Keratinocyte (primary cell): ENCODE measurements around the gene DST. TPM values are rescaled to one million over a fixed set of nuclear protein-coding genes. Genes with fewer than 3 reads are reported as not detected.

ENCODE experiments used
- DNase-seq: peaks from one replicate; pipeline ENCODE4 v3.0.0-alpha.2; 2011; ENCODE audit warnings: low read depth, missing footprints, low spot score
- FAIRE-seq: peaks from 2 replicates; lab custom pipeline; 2011; peaks lifted over from hg19 to GRCh38; lab: Jason Lieb, UNC
- H2AFZ ChIP-seq: 2 replicates; pipeline ENCODE4 v1.6.0; 2012; ENCODE audit warnings: low read length, control low read depth, inconsistent platforms; ENCODE audit not compliant: control insufficient read depth
- H3K27ac ChIP-seq: 2 replicates; pipeline ENCODE4 v1.5.1; 2011; ENCODE audit warnings: low read length; ENCODE audit not compliant: control insufficient read depth, insufficient read depth
- H3K27me3 ChIP-seq: 3 replicates; pipeline ENCODE4 v1.6.0; 2011; ENCODE audit warnings: low read length; ENCODE audit not compliant: control insufficient read depth, insufficient read depth; ENCODE audit errors: extremely low read depth
- H3K36me3 ChIP-seq, 2 experiments: 2 replicates in 1 of 2; 3 replicates in 1 of 2; pipeline ENCODE4 v1.5.1; 2011; ENCODE audit warnings: low read length in 2 of 2, mild to moderate bottlenecking in 1 of 2; ENCODE audit not compliant: control insufficient read depth in 2 of 2, insufficient read depth in 2 of 2; ENCODE audit errors: extremely low read depth in 1 of 2
- H3K4me1 ChIP-seq: 3 replicates; pipeline ENCODE4 v1.5.1; 2011; ENCODE audit warnings: low read length; ENCODE audit not compliant: control insufficient read depth, insufficient read depth; ENCODE audit errors: extremely low read depth
- H3K4me2 ChIP-seq: 3 replicates; pipeline ENCODE4 v1.6.0; 2011; ENCODE audit warnings: low read depth, low read length; ENCODE audit not compliant: control insufficient read depth, insufficient read depth; ENCODE audit errors: extremely low read depth
- H3K4me3 ChIP-seq, 3 experiments: fragments of 200-600 bp in 1 of 3; sonication (generic) in 1 of 3; 2 replicates in 2 of 3; 3 replicates in 1 of 3; pipeline ENCODE4 v1.5.1; 2011 to 2016; ENCODE audit warnings: low read length in 3 of 3, mild to moderate bottlenecking in 3 of 3, control low read depth in 2 of 3, inconsistent platforms in 1 of 3, low read depth in 1 of 3, mixed read lengths in 1 of 3, mixed run types in 1 of 3, moderate library complexity in 1 of 3; ENCODE audit not compliant: control insufficient read depth in 2 of 3, insufficient read depth in 2 of 3; ENCODE audit errors: extremely low read depth in 1 of 3
- H3K79me2 ChIP-seq: 2 replicates; pipeline ENCODE4 v1.6.0; 2012; ENCODE audit warnings: low read length; ENCODE audit not compliant: control insufficient read depth, insufficient read depth
- H3K9ac ChIP-seq: 3 replicates; pipeline ENCODE4 v1.6.0; 2011; ENCODE audit warnings: low read length; ENCODE audit not compliant: control insufficient read depth, insufficient read depth; ENCODE audit errors: extremely low read depth
- H3K9me1 ChIP-seq: 3 replicates; pipeline ENCODE4 v1.6.0; 2011; ENCODE audit warnings: low read length; ENCODE audit not compliant: control insufficient read depth, insufficient read depth; ENCODE audit errors: extremely low read depth
- H3K9me3 ChIP-seq: 2 replicates; pipeline ENCODE4 v1.5.1; 2012; ENCODE audit warnings: low read depth, low read length; ENCODE audit not compliant: control insufficient read depth
- H4K20me1 ChIP-seq: 3 replicates; pipeline ENCODE4 v1.6.0; 2011; ENCODE audit warnings: low read length; ENCODE audit not compliant: control insufficient read depth, insufficient read depth; ENCODE audit errors: extremely low read depth
- CTCF ChIP-seq, 3 experiments: IDR thresholded peaks in 1 of 3; conservative IDR thresholded peaks in 1 of 3; optimal IDR thresholded peaks in 1 of 3; 2 replicates in 2 of 3; 3 replicates in 1 of 3; pipeline versions ENCODE3 to v1.5.1; 2011; ENCODE audit warnings: low read length in 3 of 3, mild to moderate bottlenecking in 3 of 3, moderate library complexity in 2 of 3, control low read depth in 1 of 3, inconsistent platforms in 1 of 3; ENCODE audit not compliant: insufficient read depth in 2 of 3; ENCODE audit errors: extremely low read depth in 1 of 3
- EZH2 ChIP-seq: IDR thresholded peaks from one replicate; pipeline ENCODE4 v1.6.1; 2012; ENCODE audit warnings: inconsistent platforms, mild to moderate bottlenecking, low read length, moderate library complexity
- dilution Hi-C: fragments of 300-500 bp; cut with MboI; formaldehyde crosslinking; loops from one replicate; pipeline ENCODE4 v1.7.0; 2020; ENCODE audit warnings: low sequenced_read_pairs; ENCODE audit not compliant: extremely low pct_ligation_motif_present
- polyA plus RNA-seq, 5 experiments: library from polyadenylated mRNA; depleted of rRNA in 3 of 5; stranded (reverse) in 3 of 5; stranded (forward) in 1 of 5; unstranded in 1 of 5; fragments of >200 nt; gene quantifications; 1 replicate in 1 of 5; 2 replicates in 3 of 5; 3 replicates in 1 of 5; pipeline versions ENCODE4 v1.2.1 to v1.2.3, GENCODE V29; 2011 to 2012; ENCODE audit warnings: missing spikeins in 2 of 5, low read depth in 1 of 5, low replicate concordance in 1 of 5

DST gene
- polyA plus RNA-seq, 1 donor (not counting 4 experiments of a cell fraction or from before 2014, with no cell fraction given), result 455 TPM

- Histone ChIP-seq H3K36me3 (no peaks in the 10 kb centered on the region), H3K9ac (no peak overlapping the region), H3K79me2 (no peaks in the 10 kb centered on the region), H3K9me1 (no peaks in the 10 kb centered on the region), H3K27me3 (no peaks in the 10 kb centered on the region), H3K4me1 (peaks cover 25% of the 10 kb centered on the region), H4K20me1 (no peaks in the 10 kb centered on the region), H3K4me2 (no peak overlapping the region), H3K27ac (no peak overlapping the region), H3K4me3 (no peak overlapping the region), H2AFZ (no peak overlapping the region), H3K9me3 (no peaks in the 10 kb centered on the region)
- FAIRE-seq, result no peak
- dilution Hi-C loops, result no loop called here
- no peak for TF ChIP-seq CTCF (optimal IDR thresholded peaks at IDR 0.05 in 1 of 3, IDR thresholded peaks at IDR 0.05 in 1 of 3, conservative IDR thresholded peaks at IDR 0.05 in 1 of 3; ENCODE audit: extremely low read depth in 1 of 3, insufficient read depth in 2 of 3, low read length in 3 of 3)
- TF ChIP-seq EZH2, result no peak
- no peak for DNase-seq
Observed at GRCh38 chr6:56686429-56686828, 43.7 kb upstream of the DST start.

DNA sequence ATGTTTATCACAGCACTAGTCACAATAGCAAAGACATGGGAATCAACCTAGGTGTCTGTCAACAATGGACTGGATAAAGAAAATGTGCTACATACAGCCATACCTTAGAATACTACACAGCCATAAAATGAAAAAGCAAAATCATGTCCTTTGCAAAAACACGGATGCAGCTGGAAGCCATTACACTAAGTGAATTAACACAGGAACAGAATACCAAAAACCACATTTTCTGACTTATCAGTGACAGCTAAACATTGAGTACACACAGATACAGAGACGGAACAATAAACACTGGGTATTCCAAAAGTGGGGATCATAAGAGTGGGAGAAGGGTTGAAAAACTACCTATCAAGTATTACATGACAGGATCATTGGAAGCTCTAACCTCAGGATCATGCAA, 43.3 kb upstream of the DST start:
- Histone ChIP-seq H3K79me2 (no peaks in the 10 kb centered on the region), H3K9me3 (no peaks in the 10 kb centered on the region), H3K9me1 (no peaks in the 10 kb centered on the region), H3K9ac (no peak overlapping the region), H3K4me3 (no peak overlapping the region), H3K4me1 (peaks cover 25% of the 10 kb centered on the region), H3K36me3 (no peaks in the 10 kb centered on the region), H2AFZ (no peak overlapping the region), H3K27ac (no peak overlapping the region), H3K27me3 (no peaks in the 10 kb centered on the region), H4K20me1 (no peaks in the 10 kb centered on the region), H3K4me2 (no peak overlapping the region)
- no peak for DNase-seq
- FAIRE-seq, result no peak
- no peak for TF ChIP-seq EZH2
- TF ChIP-seq CTCF (optimal IDR thresholded peaks at IDR 0.05 in 1 of 3, IDR thresholded peaks at IDR 0.05 in 1 of 3, conservative IDR thresholded peaks at IDR 0.05 in 1 of 3; ENCODE audit: extremely low read depth in 1 of 3, insufficient read depth in 2 of 3, low read length in 3 of 3), result no peak
- dilution Hi-C loops, result no loop called here
